ENCODE measurements around the gene TRMO. TPM values are rescaled to one million over a fixed set of nuclear protein-coding genes. Genes with fewer than 3 reads are reported as not detected.

The TRMO gene
- total RNA-seq, 1 donor from 2014 or later: 11.5 TPM

- no peak for DNase-seq (ENCODE audit: low spot score)
Observed at GRCh38 chr9:97904725-97905124, 17.6 kb downstream of the TRMO start.

- no peak for DNase-seq (ENCODE audit: low spot score)
Observed at GRCh38 chr9:97903177-97903576, 19.1 kb downstream of the TRMO start.

DNA sequence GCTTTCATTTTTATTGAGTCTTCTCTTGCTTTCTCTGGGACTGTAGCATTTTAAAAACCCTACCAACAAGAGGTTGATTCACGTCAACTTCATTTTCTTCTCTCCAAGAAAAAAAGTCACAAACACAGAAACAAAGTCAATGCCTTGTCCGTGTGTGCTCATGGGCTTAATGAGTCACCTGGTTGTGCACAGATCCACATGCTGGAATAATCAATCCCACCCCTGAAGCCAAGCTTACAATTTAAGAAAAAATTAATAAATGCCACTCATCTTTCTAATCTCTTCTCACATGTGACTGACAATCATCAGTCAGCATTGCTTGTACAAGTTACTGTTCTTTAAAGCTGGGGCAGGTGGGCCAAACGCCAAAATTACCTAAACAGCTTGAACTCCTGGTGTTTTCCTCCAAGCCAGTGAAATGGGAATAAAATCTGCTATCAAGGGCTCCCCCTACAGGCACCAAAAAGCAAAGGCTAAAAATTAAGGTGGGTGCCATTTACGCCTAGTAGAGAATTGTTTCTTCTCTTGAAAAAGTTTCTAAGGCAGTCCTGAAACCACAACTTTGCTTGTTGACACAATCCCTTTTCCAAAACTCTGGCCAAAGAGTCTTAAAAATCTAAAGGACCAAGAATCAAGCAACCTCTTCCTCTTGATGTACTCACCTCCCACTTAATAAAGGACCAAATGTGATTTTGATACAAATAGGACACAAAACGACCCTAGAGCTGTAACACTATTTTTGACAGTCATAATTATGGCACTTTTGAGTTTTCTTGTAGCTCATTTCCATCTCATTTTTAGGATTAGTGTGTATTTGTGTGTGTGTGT, 21.3 kb downstream of the TRMO start:
- DNase-seq (ENCODE audit: low spot score): peak; percentile 28

DNA sequence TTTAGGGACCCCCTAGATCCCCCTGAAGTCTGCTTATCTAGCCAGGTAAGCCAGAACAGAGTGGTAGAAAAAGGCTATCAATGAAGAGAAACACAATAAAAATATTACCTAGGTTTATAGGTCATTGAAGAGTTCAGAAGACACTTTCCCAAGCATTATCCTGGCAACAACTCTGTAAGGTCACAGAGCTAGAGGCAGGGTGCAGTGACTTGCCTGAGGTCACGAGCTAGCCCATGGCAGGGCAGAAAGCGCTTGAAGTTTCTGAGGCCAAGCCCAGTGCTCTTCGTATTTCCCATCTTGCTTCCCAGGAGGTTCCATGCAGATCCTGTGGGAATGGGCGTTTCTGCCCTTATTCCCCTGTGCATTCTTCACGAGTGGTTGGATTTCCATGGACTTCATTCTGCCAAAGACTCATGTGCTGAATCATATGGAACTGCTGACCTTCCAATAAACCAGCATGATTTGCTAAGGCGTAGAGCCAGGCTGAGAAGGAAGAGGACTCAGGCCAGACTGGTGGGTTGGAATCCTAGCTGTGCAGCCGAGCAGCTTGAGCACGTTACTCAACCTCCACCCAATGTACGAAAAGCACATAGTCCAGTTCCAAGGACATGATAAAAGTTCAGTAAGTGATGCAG, 22.1 kb downstream of the TRMO start:
- no peak for DNase-seq (ENCODE audit: low spot score)

DNA sequence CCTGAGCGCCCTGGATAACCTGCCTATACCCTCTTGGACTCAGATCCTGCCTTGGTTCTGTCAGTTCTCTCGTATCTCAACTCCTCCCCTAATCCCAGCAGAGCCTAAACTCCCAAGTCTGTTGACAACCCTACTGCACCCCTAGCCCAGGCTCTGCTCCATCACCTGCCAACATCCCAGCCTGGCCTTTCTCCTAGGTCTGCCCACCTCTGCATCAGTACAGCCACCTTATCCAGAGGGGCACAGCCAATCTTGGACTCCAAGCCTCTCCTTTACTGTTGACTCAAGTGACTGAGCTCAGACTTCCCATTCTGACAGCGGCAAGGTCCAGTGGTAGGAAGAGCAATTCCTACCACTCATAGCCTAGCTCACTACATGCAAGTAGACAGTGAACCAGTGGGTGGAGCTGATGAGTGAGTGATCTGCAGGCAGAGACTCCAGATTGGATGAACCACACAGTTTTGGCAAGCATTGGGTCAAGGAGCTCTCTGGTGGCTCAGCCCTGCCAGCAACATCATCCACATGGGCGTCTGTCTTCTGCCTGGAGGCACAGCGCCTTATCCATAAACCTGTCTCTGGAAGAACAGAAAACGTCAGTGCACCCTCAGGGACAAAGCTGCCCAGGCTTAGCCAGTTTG, 26.5 kb downstream of the TRMO start:
- no peak for DNase-seq (ENCODE audit: low spot score)

DNA sequence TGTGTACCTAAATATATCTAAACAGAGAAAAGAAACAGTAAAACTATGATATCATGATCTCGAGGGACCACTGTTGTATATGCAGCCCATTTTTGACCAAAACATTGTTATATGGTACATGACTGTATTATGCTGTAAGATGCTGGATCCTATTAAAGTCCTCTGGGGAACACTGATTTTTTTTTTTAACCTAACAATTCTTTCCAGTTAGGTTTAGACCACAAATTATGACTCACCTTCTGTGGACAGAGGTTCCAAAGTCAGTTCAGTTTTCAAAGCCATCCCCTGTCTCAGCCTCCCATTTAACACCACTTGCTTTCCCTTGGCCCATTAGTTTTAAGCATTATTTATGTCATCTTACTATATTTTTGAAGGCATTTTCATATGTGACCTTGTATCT, 27.1 kb downstream of the TRMO start:
- DNase-seq (ENCODE audit: low spot score): no peak

DNA sequence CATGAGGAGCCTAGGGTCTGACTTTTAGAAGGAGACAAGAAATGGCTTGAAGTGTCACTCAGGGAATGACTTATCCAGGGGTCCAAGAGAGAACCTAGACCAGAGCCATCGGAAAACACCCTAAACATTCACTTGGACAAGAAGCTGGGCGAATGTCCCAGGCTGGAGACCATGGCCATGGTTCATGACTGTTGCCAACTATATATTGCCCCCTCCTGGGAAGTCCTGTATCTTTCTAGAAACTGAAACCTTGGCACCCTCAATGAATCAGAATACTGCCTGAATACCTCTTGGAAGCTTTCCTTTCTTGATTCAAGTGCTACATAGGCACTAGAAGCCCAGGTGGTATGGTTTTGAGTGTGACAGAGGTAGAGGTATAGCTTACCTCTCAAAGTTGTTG, 29.9 kb downstream of the TRMO start:
- no peak for DNase-seq (ENCODE audit: low spot score)

DNA sequence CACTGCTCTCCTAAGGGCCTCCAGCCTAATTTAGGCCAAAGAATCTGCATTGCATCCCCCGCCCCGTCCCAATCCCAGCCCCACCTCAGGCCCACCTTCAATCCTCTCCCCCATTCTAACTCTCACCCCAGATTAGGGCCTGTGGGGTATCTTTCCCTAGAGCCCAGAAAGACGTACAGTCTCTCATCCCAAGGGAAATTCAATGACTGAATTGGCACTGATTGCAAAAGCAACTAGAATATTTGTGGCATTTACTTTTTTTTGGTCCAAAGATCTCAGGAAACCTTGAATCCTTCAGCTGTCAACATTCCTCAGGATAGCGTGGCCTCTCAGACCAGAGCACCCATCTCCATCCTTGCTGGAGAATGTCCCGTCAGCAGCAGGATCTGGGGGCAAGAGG, 30.6 kb downstream of the TRMO start:
- DNase-seq (ENCODE audit: low spot score): no peak

DNA sequence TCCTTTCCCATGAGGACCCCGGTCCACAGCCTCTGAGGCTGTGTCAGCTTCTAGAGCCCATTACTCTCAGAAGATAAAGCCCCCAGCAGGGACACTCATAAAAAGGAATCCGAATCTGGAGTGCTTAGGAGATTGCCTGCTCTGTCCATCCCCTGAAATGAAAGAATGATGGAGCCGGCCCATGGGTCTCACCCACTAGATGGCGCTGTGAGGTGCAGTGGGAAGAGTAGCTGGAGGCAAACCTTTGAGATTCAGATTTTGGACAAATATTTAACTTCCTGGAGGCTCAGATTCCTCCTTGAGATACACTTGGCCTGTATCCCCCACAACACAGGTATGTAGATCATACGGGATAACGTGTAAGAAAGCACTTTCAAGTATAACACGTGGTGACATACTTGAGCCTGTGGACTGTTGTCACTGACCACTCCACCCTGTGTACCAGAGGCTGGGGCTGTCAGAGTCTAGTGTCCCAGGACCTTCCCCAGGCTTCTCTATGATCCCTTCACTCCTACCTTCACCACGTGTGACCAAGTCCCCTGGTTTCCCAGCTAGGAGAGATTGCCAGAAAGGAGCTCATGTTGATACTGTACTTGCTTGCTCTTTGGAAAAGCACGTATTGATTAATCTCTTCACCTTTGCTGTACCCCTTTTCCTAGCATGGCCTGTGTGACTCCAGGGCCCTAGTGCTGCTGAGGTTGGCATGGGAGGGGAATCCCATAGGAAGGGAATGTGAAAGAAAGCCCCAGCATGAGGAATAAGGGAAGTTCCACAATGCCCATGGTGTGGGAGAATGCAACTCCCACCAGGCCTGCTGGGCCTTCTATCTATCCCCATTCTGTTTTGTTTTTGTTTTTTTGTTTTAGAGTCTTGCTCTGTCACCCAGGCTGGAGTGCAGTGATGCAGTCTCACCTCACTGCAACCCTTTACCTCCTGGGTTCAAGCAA, 32.1 kb downstream of the TRMO start:
- DNase-seq (ENCODE audit: low spot score): peak; percentile 24

DNA sequence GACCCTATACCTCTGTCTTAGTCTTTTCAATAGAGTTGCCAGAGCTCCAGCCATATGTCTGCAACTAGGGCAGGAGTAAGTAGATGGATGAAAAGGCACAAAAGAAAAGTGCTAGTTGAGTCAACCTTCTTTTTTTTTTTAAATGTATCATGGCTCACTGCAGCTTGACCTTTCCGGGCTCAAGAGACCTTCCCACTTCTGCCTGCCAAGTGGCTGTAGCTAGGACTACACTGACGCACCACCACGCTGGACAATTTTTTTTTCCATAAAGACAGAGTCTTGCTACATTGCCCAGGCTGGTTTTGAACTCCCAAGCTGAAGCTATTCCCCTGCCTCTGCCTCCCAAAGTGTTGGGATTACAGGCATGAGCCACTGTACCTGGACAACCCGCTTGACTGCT, 42.0 kb downstream of the TRMO start:
- no peak for DNase-seq (ENCODE audit: low spot score)

DNA sequence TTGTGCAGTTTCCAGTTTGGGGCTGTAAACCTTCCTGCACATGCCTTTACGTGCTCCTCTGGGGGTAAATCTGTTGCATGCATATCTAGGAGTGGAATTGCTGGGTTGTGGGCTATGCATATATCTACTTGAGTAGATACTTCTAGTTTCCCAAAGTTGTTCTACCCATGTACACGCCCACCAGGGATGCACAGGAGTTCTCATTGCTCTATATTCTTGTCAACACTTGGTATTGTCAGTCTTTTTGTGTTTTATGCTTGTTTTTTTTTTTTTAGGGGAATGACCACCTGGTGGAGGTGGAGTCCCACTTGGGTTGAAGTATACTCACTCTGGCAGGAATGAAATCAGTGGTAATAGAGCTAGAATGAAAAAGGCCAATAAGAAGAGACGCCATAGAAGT, 46.2 kb downstream of the TRMO start:
- DNase-seq (ENCODE audit: low spot score): no peak

GRCh38 chr9:97875111-97875510, 47.2 kb downstream of the TRMO start:
- DNase-seq (ENCODE audit: low spot score): no peak

DNA sequence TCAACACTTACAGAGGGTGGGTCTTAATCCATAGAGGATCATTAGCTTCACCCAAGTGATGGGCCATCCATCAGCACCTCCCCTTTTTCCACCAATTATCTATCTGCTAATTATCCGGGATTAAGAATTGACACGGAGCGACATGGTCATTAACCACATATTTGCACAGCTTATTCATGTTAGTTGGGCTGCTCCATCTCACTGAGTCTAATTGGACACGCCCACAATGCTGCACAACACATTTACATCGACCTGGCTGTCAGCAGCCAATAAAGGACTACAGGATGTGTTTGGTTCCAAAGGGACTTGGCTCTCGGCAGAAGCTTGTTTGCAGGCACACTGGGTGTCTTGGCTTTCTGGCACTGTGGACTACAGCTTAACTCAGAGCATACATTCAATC, 47.7 kb downstream of the TRMO start:
- DNase-seq (ENCODE audit: low spot score): no peak

GRCh38 chr9:97873882-97874281, 48.4 kb downstream of the TRMO start:
- DNase-seq (ENCODE audit: low spot score): no peak

GRCh38 chr9:97873425-97873824, 48.9 kb downstream of the TRMO start:
- no peak for DNase-seq (ENCODE audit: low spot score)

- no peak for DNase-seq (ENCODE audit: low spot score)
Observed at GRCh38 chr9:97868859-97869258, 53.4 kb downstream of the TRMO start.

- no peak for DNase-seq (ENCODE audit: low spot score)
Observed at GRCh38 chr9:97866848-97867247, 55.5 kb downstream of the TRMO start.

DNA sequence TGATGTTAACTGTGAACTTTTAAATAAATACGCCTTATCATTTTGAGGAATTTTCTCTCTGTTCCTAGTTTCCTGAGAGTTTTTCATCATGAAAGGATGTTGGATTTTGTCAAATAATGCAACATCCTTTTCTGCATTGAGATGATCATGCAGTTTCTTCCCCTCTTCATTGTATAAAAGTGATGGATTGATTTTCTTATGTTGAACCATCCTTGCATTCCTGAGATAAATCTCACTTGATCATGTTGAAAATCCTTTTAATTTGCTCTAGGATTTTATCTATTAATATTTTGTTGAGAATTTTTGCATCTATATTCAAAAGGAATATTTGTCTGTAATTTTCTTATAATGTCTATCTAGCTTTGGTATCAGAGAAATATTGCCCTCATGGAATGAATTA, 56.0 kb downstream of the TRMO start:
- DNase-seq (ENCODE audit: low spot score): no peak

DNA sequence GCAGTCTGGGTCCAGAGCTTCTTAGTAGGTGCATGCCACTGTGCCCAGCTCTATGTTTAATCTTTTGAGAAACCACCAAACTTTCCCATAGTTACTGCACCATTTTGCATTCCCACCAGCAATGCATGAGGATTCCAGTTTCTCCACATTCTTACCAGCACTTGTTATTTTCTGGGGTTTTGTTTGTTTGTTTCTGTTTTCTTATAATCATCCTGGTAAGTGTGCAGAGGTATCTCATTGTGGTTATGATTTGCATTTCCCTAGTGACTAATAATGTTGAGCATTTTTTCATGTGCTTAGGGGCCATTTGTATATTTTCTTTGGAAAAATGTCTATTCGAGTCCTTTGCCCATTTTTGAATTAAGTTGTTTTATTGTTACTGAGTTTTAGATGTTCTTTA, 57.9 kb downstream of the TRMO start:
- no peak for DNase-seq (ENCODE audit: low spot score)

- no peak for DNase-seq (ENCODE audit: low spot score)
Observed at GRCh38 chr9:97863314-97863713, 59.0 kb downstream of the TRMO start.

DNA sequence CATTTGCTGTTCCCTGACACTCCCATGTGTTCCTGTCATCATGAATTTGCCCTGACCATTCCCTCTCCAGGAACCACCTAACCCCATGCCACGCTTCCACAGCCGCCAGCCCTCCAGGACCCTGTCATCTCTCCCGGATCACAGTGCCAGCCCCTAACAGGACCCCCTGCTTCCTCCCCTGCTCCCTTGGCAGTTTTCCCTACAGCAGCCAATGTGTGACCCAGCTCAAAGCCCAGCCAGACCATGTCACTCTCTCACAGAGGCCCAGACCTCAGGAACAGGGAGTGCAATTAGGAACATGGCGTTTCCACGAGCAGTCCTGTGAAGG, 61.2 kb downstream of the TRMO start:
- no peak for DNase-seq (ENCODE audit: low spot score)

All from mucosa of gallbladder (tissue), 1 donor.